ENCODE results near the gene TRPC1.

- TF ChIP-seq REST (IDR thresholded peaks at IDR 0.05; ENCODE audit: insufficient read depth in 1 of 2, low read depth in 2 of 2, low read length in 2 of 2) = no peak
- no peak for TF ChIP-seq TAF1 (IDR thresholded peaks at IDR 0.05; ENCODE audit: borderline replicate concordance, insufficient read depth, low read length)
- TF ChIP-seq POLR2AphosphoS5 (IDR thresholded peaks at IDR 0.05; ENCODE audit: low read depth, low read length) = no peak
Observed at GRCh38 chr3:142839831-142840230, 116.0 kb downstream of the TRPC1 start.

Data from PFSK-1 (cell line).